Nephron (organoid): ENCODE results near the gene ABLIM2.

Source experiments
- H3K27ac Mint-ChIP-seq, 3 experiments: 2 replicates each; pipeline ENCODE4 v1.8.0; 2020; ENCODE audit warnings: mixed read lengths in 3 of 3, mild to moderate bottlenecking in 2 of 3, moderate library complexity in 1 of 3
- H3K27me3 Mint-ChIP-seq: 2 replicates; pipeline ENCODE4 v1.8.0; 2021; ENCODE audit warnings: low read depth, mild to moderate bottlenecking, moderate library complexity, mixed read lengths
- H3K36me3 Mint-ChIP-seq: 2 replicates; pipeline ENCODE4 v1.8.0; 2020; ENCODE audit warnings: low read depth, mixed read lengths
- H3K4me1 Mint-ChIP-seq: 2 replicates; pipeline ENCODE4 v1.8.0; 2020; ENCODE audit warnings: mixed read lengths
- H3K4me3 Mint-ChIP-seq, 3 experiments: 2 replicates each; pipeline ENCODE4 v1.8.0; 2020; ENCODE audit warnings: mild to moderate bottlenecking in 3 of 3, mixed read lengths in 3 of 3, moderate library complexity in 2 of 3
- H3K9me3 Mint-ChIP-seq: 2 replicates; pipeline ENCODE4 v1.8.0; 2020; ENCODE audit warnings: mixed read lengths
- CTCF ChIP-seq, 3 experiments: fragments of 200-600 bp; sonication (generic); IDR thresholded peaks; one replicate each; pipeline ENCODE4 v1.5.0; 2021; ENCODE audit warnings: antibody characterized with exemption in 3 of 3; ENCODE audit not compliant: unreplicated experiment in 3 of 3

Gene ABLIM2

GRCh38 chr4:7964890-7965662 lies 193.5 kb downstream of the ABLIM2 start:
- Mint-ChIP-seq H3K4me3 (no peak overlapping the region), H3K9me3 (no peaks in the 10 kb centered on the region), H3K36me3 (no peaks in the 10 kb centered on the region), H3K27me3 (peaks cover 3% of the 10 kb centered on the region), H3K4me1 (peaks cover 57% of the 10 kb centered on the region), H3K27ac (peak overlapping the region in 2 of 3 experiments; percentile 45 to 80)
- TF ChIP-seq CTCF (IDR thresholded peaks at IDR 0.05; ENCODE audit: unreplicated experiment in 3 of 3) = no peak

GRCh38 chr4:7964459-7964858 lies 194.2 kb downstream of the ABLIM2 start:
- Mint-ChIP-seq H3K9me3 (no peaks in the 10 kb centered on the region), H3K4me1 (peaks cover 51% of the 10 kb centered on the region), H3K27ac (no peak overlapping the region), H3K4me3 (no peak overlapping the region), H3K27me3 (peaks cover 3% of the 10 kb centered on the region), H3K36me3 (no peaks in the 10 kb centered on the region)
- TF ChIP-seq CTCF (IDR thresholded peaks at IDR 0.05; ENCODE audit: unreplicated experiment in 3 of 3) = no peak

GRCh38 chr4:7963691-7964090 lies 194.9 kb downstream of the ABLIM2 start:
- no peaks in the 10 kb centered on the region for H3K36me3 Mint-ChIP-seq
- no peak for TF ChIP-seq CTCF (IDR thresholded peaks at IDR 0.05; ENCODE audit: unreplicated experiment in 3 of 3)
- H3K9me3 Mint-ChIP-seq = no peaks in the 10 kb centered on the region
- peaks cover 48% of the 10 kb centered on the region for H3K4me1 Mint-ChIP-seq
- H3K27me3 Mint-ChIP-seq = peaks cover 3% of the 10 kb centered on the region
- peak overlapping the region in 2 of 3 experiments; percentile 68 to 72 for H3K27ac Mint-ChIP-seq
- H3K4me3 Mint-ChIP-seq = no peak overlapping the region

- Mint-ChIP-seq H3K4me3 (no peak overlapping the region), H3K27ac (peak overlapping the region; percentile 53 to 75 (median 72)), H3K36me3 (no peaks in the 10 kb centered on the region), H3K4me1 (peaks cover 46% of the 10 kb centered on the region), H3K27me3 (no peaks in the 10 kb centered on the region), H3K9me3 (no peaks in the 10 kb centered on the region)
- TF ChIP-seq CTCF (IDR thresholded peaks at IDR 0.05; ENCODE audit: unreplicated experiment in 3 of 3) = no peak
Observed at GRCh38 chr4:7962609-7963508, 195.8 kb downstream of the ABLIM2 start.

GRCh38 chr4:7960790-7961655 lies 197.6 kb downstream of the ABLIM2 start:
- Mint-ChIP-seq H3K36me3 (no peaks in the 10 kb centered on the region), H3K4me1 (peaks cover 46% of the 10 kb centered on the region), H3K27me3 (no peaks in the 10 kb centered on the region), H3K27ac (peak overlapping the region; percentile 89 to 95 (median 91)), H3K9me3 (no peaks in the 10 kb centered on the region), H3K4me3 (peak overlapping the region in 1 of 3 experiments; percentile 1)
- TF ChIP-seq CTCF (IDR thresholded peaks at IDR 0.05; ENCODE audit: unreplicated experiment in 3 of 3) = no peak
